GM20000 (cell line): ENCODE results near the gene LPP.

Experiments used
- DNase-seq: peaks from one replicate; pipeline ENCODE4 v3.0.0; 2012; ENCODE audit warnings: low spot score
- TF ChIP-seq, protein P1 (sequence below): IDR thresholded peaks from 2 replicates; pipeline ENCODE4 v1.5.1; 2012; ENCODE audit warnings: mild to moderate bottlenecking, control low read depth; ENCODE audit errors: extremely low read depth, missing control alignments

Gene LPP

DNA sequence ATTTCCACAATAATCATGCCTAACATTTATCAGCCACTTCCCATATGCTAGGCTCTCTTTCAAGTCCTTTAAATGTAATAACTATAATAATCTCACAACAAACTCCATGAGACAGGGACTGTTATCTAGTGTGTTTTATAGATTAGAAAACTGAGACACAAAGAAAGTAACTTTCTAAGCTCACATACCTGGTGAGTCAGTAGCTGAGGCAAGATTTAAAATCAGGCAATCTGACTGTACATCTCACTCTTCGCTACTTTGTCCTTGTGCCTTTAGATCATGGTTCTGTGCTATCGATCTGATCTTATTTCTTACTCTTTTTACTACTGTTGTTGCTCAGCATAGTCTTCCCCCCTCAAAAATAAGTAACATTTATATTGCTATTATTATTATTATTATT lies 295.5 kb downstream of the LPP start:
- no peak for DNase-seq
- TF ChIP-seq, protein P1, sequence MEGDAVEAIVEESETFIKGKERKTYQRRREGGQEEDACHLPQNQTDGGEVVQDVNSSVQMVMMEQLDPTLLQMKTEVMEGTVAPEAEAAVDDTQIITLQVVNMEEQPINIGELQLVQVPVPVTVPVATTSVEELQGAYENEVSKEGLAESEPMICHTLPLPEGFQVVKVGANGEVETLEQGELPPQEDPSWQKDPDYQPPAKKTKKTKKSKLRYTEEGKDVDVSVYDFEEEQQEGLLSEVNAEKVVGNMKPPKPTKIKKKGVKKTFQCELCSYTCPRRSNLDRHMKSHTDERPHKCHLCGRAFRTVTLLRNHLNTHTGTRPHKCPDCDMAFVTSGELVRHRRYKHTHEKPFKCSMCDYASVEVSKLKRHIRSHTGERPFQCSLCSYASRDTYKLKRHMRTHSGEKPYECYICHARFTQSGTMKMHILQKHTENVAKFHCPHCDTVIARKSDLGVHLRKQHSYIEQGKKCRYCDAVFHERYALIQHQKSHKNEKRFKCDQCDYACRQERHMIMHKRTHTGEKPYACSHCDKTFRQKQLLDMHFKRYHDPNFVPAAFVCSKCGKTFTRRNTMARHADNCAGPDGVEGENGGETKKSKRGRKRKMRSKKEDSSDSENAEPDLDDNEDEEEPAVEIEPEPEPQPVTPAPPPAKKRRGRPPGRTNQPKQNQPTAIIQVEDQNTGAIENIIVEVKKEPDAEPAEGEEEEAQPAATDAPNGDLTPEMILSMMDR, result no peak

DNA sequence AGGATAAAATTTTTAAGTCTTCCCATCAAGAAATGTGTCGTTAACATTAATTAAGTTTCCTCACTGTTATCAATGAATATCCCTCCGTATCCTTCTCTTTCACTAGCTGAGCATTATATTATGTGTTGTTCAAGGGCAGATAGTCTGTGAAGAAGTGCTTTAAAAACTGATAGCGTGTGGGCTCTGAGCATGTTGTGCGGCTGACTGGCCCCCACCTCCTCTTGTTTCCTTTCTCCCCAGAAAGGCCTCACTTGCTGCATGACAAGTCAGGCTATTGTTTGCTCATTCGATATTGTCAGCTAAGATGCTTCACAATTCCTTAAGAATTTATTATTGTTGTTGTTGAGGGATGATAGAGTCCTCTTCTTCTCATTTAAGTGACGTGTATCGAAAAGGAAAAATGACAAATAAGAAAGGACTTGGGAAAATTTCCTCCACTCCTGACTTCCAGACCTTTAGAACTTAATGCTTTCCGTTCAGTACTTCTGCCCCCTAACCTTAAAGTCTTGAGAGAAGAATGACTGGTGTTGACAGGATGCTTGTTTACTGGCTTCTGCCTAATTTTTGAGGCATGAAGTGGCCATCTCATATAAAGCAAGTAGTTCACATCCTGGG lies 298.3 kb downstream of the LPP start:
- DNase-seq, result no peak
- TF ChIP-seq, protein P1, result no peak

DNA sequence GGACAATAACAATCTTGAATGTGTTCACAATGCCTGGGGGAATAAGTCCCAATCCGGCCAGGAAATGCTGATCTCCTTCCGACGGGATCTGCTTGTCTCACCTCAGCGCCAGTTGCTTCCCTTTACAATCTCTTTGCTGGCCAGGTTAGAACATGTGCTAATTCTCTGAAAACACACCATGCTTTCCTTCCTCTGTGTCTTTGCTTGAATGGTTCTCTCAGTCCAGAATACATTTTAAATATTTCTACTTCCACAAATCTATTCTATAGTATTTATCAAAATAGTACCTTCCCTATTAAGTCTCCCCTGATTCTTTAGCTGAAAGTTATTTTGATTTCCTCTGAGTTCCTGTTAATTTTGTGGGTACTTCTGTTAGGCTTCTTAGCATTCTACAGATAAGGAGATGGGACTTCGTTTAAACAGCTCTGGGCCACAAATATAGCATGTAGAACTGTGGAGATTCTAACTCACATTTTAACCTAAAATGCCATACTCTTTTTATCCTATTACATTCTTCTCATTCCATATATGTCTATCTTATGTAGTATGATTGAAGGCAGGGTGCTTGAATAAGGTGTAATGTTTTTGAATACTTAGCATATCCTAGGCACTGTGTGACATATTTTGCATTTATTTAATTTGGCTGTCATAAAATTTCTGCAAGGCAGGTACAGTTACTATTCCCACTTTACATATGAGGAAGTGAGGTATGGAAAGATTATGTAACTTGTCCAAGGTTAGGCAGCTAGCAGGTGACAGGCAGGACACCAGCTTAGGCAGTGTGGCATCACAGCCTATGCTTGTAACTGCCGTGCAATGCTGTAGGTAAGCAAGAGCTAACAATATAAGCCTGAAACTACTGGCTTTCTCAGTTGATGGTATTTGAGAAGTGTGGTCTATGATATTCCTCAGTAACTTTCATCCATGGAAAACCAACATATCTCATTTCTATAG lies 299.8 kb downstream of the LPP start:
- TF ChIP-seq, protein P1, result no peak
- DNase-seq, result no peak

DNA sequence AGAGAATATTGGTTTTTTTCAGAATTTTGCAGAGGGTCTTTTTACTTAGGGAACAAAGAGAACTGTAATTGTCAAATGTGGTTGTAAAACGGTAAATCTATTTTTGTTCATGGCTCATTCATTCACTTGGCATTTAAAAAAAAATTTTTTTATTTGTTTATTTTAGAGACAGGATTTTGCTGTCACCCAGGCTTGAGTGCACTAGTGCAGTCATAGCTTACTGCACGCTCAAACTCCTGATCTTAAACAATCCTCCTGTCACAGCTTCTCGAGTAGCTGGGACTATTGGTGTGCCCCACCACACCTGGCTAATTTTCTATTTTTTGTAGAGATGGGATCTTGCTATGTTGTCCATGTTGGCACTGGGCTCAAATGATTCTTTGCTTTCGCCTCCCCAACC lies 301.8 kb downstream of the LPP start:
- TF ChIP-seq, protein P1, result no peak
- no peak for DNase-seq

DNA sequence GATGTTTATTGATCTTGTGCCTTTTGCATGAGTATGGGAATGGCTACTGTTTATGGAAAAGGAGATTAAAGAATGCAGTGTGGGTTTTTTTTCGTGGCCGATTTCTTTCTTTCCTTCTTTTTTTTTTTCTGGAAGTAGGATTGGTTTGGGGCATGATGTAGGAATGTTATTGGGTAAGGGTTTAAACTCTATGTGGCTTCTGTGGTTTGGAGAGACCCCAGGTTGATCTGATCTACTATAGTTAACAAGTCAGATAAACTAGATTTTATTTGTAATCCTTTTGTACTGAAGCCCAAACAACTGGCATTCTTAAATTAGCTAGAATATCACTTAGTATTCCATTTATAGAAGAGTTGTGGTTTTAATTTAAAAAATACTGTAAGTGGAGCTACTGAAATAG lies 304.8 kb downstream of the LPP start:
- DNase-seq, result no peak
- TF ChIP-seq, protein P1, result no peak

DNA sequence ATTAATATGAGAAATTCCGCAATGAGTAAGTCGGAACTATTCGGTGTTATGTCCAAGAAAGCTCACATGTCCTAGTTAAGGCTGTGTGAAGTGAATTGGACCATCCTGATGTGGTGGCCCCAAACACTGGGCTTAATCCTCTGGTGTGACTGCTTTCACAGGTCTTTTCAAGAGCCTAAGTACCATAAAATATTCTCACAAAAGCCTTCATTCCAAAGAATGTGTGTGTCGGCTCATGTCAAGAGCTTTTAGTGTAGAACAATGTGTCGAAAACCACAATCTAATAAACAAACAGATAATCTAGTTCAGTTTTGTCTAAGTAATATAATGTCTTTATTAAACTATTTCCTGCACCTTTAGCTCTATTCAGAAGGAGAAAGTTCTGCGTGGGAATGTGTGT lies 311.4 kb downstream of the LPP start:
- TF ChIP-seq, protein P1, result no peak
- no peak for DNase-seq

DNA sequence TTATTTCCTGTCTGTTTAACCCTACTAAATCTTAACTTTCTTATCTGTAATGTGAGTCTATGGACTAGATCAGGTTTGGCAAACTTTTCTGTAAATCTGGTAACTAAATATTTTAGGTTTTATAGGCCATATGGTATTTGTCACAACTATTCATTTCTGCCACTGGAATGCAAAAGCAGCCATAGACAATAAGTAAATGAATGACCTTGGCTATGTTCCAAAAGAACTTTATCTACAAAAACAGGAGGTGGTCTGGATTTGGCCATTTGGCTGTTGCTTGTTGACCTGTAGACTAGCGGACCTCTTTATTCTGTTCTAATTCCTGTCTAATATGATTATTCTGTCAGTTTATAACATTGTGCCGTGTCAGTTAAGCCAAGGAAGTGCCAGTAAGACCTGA lies 314.2 kb downstream of the LPP start:
- TF ChIP-seq, protein P1, result no peak
- no peak for DNase-seq
